Measurements from ENCODE around the gene TSPEAR.

DNA sequence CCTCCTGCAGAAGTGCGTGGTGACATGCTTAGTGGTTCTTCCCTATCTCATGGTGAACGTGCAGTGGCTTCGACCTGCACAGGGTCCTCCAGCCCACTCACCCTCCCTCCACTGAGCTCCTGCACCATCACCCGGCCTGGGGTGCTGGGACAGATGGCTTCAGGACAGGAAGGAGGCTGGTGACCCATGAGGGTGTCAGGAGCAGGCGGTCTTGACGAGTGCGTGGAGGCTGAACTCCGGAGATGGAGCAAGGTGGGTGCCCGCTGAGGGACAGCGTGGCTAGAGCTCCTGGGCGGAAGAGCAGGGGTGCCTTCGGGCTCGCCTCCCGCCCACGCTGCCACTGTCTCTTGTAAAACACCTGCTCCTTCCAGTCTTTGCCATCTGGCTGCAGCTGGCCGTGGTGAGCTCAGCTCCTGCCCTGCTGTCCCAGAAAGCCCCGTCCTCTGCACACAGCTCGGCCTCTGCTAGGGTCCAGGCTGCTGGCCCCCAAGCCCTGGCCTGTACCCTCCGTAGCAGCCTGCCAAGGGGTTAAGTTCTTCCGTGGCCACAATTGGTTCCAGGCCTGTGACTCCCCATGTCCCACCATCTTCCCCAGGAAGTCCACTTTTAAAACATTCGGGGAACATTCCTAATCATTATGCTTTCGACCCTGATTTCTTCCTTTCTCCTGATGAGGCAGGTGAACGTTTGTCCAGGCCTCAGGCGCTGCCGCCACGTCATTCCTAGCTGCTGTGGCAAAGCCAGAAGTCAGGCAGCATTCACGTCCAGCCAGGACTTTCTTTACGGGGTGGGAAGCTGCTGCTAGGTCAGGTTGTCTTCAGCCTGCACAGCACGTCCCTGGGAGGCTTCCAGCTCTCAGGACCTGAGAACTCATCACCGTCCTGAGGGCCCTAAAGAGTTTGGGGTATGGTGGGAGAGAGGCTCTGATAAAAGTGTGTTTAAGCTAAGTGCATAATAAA lies 179.5 kb downstream of the TSPEAR start:
- TF ChIP-seq, protein P1, sequence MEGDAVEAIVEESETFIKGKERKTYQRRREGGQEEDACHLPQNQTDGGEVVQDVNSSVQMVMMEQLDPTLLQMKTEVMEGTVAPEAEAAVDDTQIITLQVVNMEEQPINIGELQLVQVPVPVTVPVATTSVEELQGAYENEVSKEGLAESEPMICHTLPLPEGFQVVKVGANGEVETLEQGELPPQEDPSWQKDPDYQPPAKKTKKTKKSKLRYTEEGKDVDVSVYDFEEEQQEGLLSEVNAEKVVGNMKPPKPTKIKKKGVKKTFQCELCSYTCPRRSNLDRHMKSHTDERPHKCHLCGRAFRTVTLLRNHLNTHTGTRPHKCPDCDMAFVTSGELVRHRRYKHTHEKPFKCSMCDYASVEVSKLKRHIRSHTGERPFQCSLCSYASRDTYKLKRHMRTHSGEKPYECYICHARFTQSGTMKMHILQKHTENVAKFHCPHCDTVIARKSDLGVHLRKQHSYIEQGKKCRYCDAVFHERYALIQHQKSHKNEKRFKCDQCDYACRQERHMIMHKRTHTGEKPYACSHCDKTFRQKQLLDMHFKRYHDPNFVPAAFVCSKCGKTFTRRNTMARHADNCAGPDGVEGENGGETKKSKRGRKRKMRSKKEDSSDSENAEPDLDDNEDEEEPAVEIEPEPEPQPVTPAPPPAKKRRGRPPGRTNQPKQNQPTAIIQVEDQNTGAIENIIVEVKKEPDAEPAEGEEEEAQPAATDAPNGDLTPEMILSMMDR (IDR thresholded peaks at IDR 0.05) = no peak
- TF ChIP-seq POLR2A (IDR thresholded peaks at IDR 0.05) = no peak

Data from thyroid gland (tissue), 4 donors.